ENCODE data around the gene INSYN2B.

- TF ChIP-seq CTCF (IDR thresholded peaks at IDR 0.05) (no peak), POLR2A (IDR thresholded peaks at IDR 0.05) (no peak)
Observed at GRCh38 chr5:169933127-169933526, 47.2 kb downstream of the INSYN2B start.

Data from heart left ventricle (tissue), 13 donors.